NCI-H2227 (cell line): ENCODE measurements around the gene CYLD.

Source experiments
- DNase-seq: peaks from one replicate; lab custom pipeline; 2025; ENCODE audit not compliant: unreplicated experiment; lab: John Stamatoyannopoulos, UW

CYLD gene

DNA sequence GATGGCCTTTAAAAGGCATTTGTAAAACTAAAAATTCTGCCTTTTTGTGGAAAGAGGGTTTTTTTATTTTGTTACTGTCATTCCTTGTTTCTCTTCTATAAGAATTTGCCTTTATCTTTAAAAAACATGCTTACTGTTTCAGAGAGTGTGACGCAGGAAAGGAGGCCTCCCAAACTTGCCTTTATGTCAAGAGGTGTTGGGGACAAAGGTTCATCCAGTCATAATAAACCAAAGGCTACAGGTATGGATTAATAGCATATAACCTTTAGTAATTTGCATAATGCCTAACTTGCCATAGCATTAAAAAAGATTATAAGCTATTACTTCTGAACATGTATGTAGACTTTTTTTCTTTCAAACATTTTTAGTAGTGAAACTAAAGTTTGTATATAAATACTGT is 34.2 kb downstream of the CYLD start:
- no peak for DNase-seq

DNA sequence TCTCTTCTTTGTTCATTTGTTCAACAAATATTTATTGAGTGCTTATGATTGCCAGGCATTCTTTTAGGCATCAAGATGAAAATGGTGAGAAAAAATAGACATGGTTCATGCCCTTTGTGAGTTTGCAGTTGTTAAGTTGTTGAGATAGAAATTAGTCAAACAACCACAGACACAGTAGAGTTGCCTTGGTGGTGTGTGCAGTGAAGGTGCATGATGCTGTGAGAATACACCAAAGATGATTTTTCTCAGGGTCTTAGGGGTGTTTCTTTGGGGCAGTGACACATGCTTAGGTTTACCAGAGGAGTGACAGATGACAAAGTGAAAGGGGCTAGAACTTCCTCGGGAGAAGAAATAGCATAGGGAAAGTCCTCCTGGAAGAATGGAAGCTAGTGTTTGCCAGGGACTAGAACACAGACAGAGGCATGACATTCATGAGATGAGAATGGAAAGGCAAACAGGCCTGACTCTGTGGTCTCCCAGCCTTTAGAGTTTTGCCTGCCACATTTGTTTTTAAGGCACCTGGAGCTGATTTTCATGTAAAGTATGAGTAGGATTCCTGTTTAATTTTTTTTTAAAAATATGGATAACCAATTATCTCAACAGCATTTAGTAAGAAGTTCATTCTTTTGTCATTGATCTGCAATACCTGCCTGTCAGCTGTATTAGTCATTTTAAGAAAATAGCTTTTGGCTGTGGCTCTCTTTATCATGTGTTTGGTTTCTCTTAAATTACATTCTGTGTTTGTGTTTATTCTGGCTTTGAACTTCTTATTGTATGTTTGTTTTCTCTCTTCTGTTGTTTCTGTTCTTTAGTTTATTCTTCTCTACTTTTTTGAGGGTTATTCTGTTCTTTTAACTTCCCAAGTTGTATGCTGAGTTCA is 36.6 kb downstream of the CYLD start:
- DNase-seq = no peak

DNA sequence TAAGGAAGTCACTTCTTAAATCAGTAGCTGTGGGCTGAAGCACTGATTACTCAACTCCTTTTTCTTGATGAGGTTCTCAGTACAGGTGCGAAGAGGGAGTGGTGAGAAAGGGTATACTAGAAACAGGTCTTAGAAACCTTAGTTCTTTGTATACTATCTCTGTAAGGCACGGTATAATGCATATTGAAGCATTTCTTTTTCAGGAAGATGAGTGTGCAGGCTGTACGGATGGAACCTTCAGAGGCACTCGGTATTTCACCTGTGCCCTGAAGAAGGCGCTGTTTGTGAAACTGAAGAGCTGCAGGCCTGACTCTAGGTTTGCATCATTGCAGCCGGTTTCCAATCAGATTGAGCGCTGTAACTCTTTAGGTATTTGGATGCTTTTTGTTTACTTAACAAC is 39.2 kb downstream of the CYLD start:
- no peak for DNase-seq

DNA sequence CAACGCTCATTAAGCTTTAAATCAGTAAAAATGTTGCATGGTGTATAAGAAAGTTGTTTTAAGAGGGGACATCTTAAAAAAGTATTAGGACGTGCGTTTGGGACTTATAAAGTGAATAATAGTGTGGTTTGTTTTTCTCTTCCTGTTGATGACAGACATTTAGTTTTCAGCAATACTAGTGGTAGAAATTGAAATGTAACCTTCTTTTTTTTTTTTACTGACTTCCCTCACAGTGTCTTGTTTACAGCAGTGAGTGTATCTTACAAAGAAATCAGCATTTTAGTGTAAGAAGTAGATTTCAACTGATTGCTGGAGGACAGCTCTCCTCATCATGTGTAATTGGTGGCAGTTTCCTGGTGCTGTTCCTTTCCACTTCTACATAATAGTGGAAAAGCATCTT is 39.6 kb downstream of the CYLD start:
- no peak for DNase-seq

DNA sequence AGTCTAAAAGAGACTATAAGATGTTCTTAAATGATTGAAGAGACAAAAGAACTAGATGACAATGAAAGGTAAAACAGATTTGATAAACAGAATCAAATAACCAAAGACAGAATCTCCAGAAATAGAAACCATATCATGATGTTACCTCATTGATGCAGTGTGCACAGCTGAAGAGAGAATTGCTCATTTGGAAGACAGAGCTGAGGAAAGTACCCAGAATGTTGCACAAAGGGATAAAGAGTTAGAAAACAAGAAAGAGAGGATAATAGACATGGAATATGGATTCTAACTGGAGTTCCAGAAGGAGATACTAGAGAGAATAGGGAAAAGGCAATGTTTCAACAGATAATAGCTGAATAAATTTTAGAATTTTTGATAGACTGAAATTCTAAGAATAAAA is 47.9 kb downstream of the CYLD start:
- DNase-seq = no peak

DNA sequence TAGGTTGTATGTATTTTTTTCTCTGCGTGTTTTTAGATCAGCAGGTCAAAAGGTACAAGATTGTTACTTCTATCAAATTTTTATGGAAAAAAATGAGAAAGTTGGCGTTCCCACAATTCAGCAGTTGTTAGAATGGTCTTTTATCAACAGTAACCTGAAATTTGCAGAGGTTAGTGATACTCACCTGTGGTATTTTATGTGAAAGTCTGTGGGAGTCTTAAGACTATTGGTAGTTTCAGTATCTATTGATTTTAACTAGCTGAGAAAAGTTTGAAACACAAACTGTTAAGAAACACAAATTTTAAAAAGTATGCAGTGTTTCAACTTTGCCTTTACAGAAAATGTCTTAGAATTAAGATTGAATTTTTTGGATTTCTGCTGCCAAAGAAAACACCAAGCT is 49.6 kb downstream of the CYLD start:
- DNase-seq = no peak

DNA sequence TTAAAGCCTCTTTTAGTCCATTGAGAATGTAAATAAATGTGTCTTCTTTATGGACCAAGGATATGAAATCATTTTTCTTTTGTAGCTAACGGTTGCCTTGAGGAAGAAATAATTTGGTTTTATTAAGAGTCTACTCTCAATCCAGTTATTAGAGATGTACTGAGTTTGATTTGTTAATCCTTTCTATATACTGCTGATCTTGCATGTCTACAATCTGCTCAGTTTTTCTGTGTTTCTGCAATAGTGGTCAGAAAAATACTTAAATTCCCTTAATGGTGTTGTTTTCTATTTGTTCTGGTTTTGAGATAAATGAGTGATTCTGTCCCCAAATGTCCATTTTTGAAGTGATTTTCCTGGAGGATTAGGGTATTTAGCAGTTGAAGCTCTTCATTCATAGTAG is 54.9 kb downstream of the CYLD start:
- no peak for DNase-seq

DNA sequence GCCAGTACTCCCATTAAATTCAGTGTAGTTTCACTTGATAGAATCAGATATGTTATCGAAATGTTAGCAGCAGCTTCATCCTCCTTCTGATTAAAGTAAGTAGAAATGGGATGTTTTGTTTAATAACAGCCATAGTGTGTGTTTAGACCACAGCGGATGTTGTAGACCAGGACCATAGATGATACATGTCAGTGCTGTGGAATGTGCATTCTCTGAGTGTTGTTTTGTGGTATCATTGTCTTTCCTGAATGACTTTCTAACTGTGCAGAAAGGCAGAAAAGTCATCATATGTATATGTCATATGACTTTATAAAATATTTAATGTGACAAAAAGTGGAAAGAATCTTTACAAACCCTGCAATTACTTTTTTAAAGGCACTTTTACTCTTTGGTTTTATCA is 55.6 kb downstream of the CYLD start:
- no peak for DNase-seq

DNA sequence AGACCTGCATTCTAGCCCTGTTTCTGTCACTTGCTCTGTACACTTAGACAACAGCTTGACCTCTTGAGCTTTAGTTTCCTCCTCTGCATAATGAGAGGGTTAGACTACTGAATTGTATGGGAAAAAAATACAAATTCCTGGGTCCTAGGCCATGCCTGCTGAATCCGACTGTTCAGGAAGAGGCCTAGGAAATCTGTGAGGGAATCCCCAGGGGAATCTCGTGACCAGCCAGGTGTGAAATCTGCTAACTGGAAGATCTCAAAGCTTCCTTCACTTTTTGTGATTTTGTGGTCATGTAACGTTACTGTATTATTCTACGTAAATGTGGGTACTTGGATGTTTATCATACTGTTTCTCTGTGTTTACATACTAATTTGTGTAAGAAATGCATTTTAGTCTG is 58.2 kb downstream of the CYLD start:
- no peak for DNase-seq

DNA sequence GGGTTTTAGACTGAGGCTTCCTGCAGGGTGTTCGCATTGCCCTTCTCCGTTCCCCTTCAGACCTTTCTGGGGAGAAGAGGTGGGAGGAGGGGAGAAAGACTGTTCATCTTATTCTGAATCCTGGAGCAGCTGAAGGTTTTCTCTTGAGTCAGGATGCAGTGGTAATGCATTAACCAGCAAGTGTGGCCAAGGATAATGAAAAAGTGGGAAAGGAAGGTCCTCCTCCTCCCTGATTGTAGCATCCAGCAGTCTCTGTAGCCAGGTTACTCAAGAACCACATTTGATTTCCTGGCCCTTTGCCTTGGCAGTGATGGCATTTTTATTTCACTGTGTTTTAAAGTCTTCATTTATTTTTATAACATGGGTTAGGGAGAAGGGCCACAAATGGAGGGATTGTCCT is 59.1 kb downstream of the CYLD start:
- DNase-seq = no peak

DNA sequence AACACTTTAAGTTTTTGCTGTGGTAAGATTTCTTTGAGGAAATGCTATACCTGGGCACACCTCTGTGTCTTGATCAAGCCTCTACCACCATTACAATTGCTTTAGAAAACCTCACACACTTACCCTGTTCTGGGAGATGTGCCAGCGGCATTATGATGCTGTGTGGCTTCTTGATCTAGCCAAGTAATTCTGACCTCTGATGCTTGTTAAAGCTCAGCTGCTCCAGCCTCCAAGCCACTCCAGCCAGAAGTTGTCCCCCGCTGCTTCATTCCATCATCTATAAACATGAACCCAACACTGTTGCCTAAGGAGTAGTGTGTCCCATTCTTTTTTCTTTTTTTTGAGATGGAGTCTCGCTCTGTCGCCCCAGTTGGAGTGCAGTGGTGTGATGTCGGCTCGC is 60.1 kb downstream of the CYLD start:
- DNase-seq = no peak

DNA sequence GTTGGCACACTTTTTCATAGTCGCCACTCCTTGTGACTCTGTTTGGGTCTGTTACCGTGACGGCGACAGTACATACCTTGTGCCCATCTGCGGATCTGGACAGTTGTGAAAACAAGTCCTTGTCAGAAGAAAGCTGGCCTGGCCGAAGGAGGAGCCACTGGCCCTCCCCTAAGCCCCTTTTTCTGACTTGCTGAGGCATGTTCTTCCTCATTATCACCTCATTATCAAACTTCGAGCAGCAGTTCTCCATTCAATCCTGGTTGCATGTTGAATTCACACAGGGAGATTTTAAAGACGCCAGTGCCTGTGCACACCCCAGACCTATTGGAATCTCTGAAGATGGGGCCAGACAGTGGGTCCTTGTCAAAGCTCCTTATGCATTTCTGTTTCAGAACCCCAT is 61.1 kb downstream of the CYLD start:
- DNase-seq = no peak

DNA sequence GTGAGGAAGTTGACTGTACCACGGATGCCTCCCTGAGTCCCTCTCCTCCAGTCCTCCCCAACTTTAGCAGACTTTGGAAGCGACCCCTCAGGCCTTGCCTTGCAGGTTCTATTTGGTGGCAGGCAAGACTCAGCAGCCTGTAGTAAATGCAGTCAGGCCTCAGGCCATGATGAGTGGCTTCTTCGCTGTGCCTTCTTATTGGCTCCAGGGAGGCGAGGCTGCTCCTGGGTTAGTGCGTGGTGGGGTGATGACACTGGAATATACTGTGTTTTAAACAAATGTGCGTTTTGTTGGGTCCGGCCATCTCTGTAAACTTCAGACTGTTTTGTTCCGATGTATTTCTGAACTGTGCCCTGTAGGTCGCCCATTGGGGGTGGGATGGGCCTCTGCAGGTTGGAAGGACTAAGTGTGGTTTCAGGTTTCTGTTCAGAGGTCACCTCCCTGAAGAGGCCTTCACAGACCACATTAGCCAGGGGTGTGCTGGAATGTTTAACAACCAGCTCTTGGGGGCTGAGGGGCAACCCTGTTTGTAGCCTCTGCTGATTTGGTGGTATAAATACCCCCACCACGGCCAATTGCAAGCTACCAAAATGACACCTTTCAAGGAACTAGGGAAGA is 62.5 kb downstream of the CYLD start:
- DNase-seq = no peak

DNA sequence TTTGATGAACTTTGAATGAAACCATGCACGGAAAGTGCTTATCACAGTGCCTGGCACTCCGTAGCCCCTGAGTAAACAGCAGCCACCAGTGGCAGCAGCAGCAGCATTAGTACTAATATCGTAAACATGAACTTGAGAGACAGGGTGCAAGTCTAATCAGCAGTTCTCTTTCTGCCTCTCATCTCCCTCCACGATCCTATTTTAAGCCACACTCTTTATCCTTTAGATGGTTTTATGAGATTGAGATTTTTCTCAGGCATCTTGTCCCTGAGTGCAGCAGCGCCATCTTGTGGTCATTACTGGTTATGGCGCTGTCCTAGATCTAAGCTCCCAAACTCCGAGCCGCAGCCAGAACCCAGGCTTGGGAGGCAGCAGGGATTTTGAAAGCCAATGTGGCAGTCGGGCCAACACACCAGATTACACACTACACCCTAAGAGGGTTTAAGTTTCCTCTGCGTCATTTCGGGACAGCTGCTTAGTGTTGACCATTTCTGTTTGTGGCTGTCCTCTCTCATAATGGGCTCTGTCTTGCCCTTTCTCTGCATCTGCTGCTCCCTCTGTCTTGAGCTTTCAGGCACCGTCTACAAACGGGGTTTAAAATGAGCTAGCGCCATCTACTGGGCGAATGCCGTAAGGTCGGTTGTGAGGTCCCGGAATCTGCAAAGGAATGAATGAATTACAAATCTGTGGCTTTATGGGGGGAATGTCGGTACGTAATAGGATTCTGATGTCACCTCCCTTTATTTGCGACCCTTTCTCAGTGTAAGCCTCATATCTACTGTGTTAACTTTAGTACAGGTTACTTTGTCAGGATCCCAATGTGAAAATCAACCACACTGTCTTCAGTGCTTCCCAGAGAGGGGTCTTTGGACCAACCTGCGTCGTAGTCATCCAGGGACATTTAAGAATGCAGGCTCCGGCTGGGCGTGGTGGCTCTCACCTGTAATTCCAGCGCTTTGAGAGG is 64.5 kb downstream of the CYLD start:
- peak; percentile 87 for DNase-seq

DNA sequence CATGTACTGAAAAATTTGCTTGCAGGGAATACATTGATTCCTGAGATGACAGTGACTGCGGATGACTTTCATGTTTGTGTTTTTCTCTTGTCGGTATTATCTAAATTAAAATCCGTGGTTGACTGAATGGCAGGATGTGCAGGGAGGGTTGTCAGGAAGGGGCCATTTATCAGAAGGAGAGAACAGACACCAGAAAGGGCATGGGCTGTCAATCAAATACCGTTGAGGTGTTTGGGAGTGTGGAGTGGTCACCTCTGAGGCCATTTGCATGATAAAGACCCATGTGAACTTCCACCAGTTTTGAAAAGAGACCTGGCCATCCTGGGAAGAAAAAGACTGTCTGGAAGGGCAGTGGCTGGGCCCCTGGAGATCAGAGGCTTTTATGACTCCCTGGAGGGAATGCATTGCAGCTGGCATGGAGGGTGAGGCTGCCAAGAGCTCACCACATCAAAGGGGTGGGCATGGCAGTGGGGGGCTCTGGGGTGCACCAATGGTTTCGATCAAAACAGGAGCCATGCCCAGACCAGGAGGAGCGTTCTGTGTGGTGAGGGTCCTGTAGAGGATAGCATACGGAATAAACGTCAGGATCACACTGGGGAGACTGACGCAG is 67.1 kb downstream of the CYLD start:
- DNase-seq = no peak

DNA sequence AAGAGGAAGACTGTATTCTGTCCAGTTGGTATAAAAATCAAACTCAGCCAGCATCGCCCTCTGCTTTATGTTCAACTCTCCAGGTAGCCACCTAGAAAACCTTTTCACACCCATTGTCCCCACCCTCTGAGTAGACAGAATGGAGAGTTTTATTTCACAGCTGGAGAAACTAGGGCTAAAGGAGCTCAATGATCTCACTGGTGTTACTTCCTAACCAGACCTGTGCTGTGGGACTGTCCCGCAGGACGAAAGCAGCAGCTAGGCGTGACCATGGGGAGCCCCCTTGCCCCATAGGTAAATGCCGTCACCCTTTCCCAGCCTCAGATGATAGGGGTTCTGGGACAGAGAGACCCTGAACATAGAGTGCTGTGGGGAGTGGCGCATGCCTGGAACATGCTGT is 67.7 kb downstream of the CYLD start:
- DNase-seq = no peak

DNA sequence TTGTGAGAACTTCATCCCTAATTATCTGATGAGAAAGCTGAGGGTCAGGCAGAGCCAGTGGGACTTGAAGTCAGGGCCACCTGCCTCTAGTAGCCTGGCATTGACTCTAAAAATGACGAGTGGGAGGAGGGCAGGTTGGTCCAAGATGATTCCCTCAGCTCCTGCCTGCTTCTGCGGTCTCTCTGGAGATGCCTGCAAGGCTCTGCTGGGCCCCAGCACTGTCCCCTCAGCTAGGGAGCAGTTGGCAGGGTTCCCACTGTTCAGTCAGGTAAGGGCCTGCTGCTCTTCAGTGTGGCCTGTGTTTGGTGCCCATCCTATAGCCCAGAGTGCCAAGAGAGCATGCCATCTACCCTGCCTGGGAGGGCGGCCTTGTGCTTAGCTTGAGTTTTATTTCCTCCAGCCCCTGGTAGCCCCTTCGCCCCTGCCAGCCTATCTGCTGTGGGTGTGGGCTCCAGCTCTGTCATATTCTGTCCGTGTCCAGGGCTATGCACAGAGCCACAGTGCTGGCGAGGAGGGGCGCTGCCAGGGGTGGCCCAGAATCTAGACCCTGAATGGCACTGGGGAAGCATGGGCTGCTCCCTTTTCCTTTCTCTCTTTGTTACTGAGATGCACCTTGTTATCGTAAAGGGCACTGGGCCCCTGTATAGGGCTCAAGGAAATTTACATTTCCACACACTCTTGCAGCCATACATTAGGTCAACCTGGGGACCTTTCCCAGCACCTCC is 68.5 kb downstream of the CYLD start:
- no peak for DNase-seq

DNA sequence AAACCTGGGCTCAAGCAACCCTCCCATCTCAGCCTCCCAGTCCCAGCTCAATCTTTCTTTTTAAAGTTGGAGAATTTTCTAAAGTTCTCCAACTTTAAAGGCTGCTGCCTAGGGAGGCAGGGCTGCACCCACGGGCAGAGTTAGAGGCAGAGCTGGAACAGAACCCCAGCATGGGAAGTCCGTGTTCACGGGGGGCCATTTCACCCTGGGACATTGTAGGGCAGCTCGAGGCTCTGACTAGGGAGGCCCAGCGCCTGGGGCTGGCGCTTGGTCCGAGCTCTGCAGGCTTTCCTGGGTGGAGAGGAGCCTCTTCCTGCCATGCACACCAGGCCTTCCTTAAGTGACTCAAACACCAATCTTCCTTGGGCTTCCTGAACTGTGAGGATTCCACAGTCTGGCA is 70.2 kb downstream of the CYLD start:
- no peak for DNase-seq

DNA sequence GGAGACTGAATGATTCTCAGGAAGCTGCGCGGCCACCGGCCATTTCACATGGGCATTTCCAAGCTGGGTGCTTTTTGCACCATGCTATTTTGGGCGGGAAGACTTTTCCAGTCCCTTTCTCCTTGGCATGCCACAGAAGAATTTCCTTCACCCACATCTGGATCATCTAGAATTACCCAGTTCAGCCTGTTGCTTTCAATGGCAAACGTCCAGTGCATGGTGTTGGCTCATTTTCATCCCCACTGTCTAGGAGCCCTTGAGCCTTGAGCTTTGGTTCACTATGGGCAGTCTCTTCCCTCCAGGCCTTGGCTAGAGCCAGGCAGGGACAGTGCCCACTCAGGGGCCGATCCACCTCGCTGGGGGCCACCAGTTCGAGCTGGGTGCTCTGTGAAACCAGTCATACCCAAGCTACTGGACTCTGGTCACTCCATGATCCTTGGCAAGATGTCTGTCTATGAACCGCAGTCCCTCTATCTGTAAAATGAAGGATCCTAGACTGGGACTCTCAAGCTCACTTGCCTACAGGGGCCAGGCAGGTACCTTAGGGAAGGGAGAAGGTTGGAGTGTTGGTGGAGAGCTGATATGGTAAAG is 71.1 kb downstream of the CYLD start:
- no peak for DNase-seq

DNA sequence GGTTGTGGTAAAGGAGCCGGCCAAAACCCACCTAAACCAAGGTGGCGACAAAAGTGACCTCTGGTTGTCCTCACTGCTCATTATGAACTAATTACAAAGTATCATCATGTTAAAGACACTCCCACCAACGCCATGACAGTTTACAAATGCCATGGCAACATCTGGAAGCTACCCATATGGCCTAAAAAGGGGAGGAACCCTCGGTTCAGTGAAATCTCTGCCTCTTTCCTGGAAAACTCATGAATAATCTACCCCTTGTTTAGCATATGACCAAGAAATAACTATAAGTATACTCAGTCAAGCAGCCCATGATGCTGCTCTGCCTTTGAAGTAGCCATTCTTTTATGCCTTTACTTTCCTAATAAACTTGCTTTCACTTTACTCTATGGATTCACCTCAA is 72.2 kb downstream of the CYLD start:
- DNase-seq = no peak
